Epithelial cell of prostate (primary cell): ENCODE data around the gene SQOR.
A peak's percentile ranks its signal among the peaks of the same experiment; 100 is the strongest.

Experiments
- DNase-seq: peaks from one replicate; pipeline ENCODE4 v3.0.0-alpha.2; 2011; ENCODE audit warnings: low read depth, low spot score
- H3K27ac ChIP-seq: fragments of 450-650 bp; 2 replicates; pipeline ENCODE4 v1.5.1; 2017; ENCODE audit warnings: mild to moderate bottlenecking

Gene SQOR

GRCh38 chr15:45634432-45635190 lies at the start of gene SQOR:
TSS of gene SQOR (plus strand) at chr15:45635029. CDS start at chr15:45658924, 23,895 bp downstream.
- H3K27ac ChIP-seq = peak within 1 kb of the TSS; percentile 99

GRCh38 chr15:45585069-45585791 lies 49.6 kb upstream of the SQOR start:
- DNase-seq = no peak
- no peak overlapping the region for H3K27ac ChIP-seq

More at GRCh38 chr15:45634432-45635190, at the start of gene SQOR:
- no peak for DNase-seq

GRCh38 chr15:45586125-45586524 lies 48.7 kb upstream of the SQOR start:
- H3K27ac ChIP-seq = peak overlapping the region; percentile 92
- no peak for DNase-seq

GRCh38 chr15:45586601-45587094 lies 48.2 kb upstream of the SQOR start:
- no peak for DNase-seq
- H3K27ac ChIP-seq = peak overlapping the region; percentile 92

- peak within 1 kb of the TSS; percentile 92 for H3K27ac ChIP-seq
- peak; percentile 46 for DNase-seq
These were observed 47.5 kb upstream of the SQOR start, which contains the start of gene BLOC1S6 for GRCh38 chr15:45587095-45587862. TSS of gene BLOC1S6 (plus strand) at chr15:45587379. CDS start at chr15:45587444, 65 bp downstream.

- peak overlapping the region; percentile 92 for H3K27ac ChIP-seq
- no peak for DNase-seq
These were observed 47.0 kb upstream of the SQOR start for GRCh38 chr15:45587863-45588170.

- peak; percentile 27 for DNase-seq
- peak overlapping the region; percentile 92 for H3K27ac ChIP-seq
These were observed 46.5 kb upstream of the SQOR start for GRCh38 chr15:45588219-45588875.

GRCh38 chr15:45589256-45589655 lies 45.6 kb upstream of the SQOR start:
- peak overlapping the region; percentile 92 for H3K27ac ChIP-seq

GRCh38 chr15:45594319-45594718 lies 40.5 kb upstream of the SQOR start:
- H3K27ac ChIP-seq = no peak overlapping the region
- no peak for DNase-seq

More at GRCh38 chr15:45589256-45589655, 45.6 kb upstream of the SQOR start:
- DNase-seq = no peak

- no peak overlapping the region for H3K27ac ChIP-seq
- DNase-seq = no peak
These were observed 39.8 kb upstream of the SQOR start for GRCh38 chr15:45594835-45595530.

GRCh38 chr15:45603881-45604280 lies 30.9 kb upstream of the SQOR start:
- H3K27ac ChIP-seq = no peak overlapping the region
- no peak for DNase-seq

- no peak overlapping the region for H3K27ac ChIP-seq
- no peak for DNase-seq
These were observed 30.5 kb upstream of the SQOR start for GRCh38 chr15:45604326-45604725.

GRCh38 chr15:45606413-45606812 lies 28.4 kb upstream of the SQOR start:
- no peak for DNase-seq
- no peak overlapping the region for H3K27ac ChIP-seq

GRCh38 chr15:45606841-45607240 lies 28.0 kb upstream of the SQOR start:
- H3K27ac ChIP-seq = no peak overlapping the region
- DNase-seq = no peak

GRCh38 chr15:45611305-45611704 lies 23.5 kb upstream of the SQOR start:
- H3K27ac ChIP-seq = no peak overlapping the region
- DNase-seq = no peak

- no peak for DNase-seq
- H3K27ac ChIP-seq = peak overlapping the region; percentile 4
These were observed 21.9 kb upstream of the SQOR start for GRCh38 chr15:45612790-45613415.

GRCh38 chr15:45616901-45617323 lies 17.9 kb upstream of the SQOR start:
- no peak for DNase-seq

GRCh38 chr15:45618813-45619212 lies 16.0 kb upstream of the SQOR start:
- DNase-seq = no peak
- no peak overlapping the region for H3K27ac ChIP-seq

More at GRCh38 chr15:45616901-45617323, 17.9 kb upstream of the SQOR start:
- peak overlapping the region; percentile 84 for H3K27ac ChIP-seq

- no peak for DNase-seq
- no peak overlapping the region for H3K27ac ChIP-seq
These were observed 6.7 kb upstream of the SQOR start for GRCh38 chr15:45628136-45628535.
